Tibial nerve (tissue), 4 donors: ENCODE measurements around the gene CPT1B. TPM values are rescaled to one million over a fixed set of nuclear protein-coding genes. Genes with fewer than 3 reads are reported as not detected.

Experiments used
- DNase-seq, 2 donors: peaks; one replicate each; pipeline ENCODE4 v3.0.0-alpha.2; 2019; ENCODE audit warnings: low spot score in 2 of 2
- H3K27ac ChIP-seq, 4 donors: fragments of 200-600 bp; sonication (generic) in 3 of 4; one replicate each; pipeline ENCODE4 v1.5.1; 2017 to 2019; ENCODE audit warnings: mild to moderate bottlenecking in 1 of 4
- H3K27me3 ChIP-seq, 2 donors: fragments of 200-600 bp; sonication (generic) in 1 of 2; one replicate each; pipeline versions ENCODE4 v1.5.1 to v1.6.0; 2017 to 2019
- H3K36me3 ChIP-seq, 3 donors: fragments of 200-600 bp; sonication (generic); one replicate each; pipeline ENCODE4 v1.5.1; 2018 to 2019
- H3K4me1 ChIP-seq, 4 donors: fragments of 200-600 bp; sonication (generic) in 3 of 4; one replicate each; pipeline ENCODE4 v1.5.1; 2017 to 2019
- H3K4me3 ChIP-seq, 4 donors: fragments of 200-600 bp; sonication (generic) in 3 of 4; one replicate each; pipeline ENCODE4 v1.5.1; 2017 to 2019; ENCODE audit warnings: mild to moderate bottlenecking in 1 of 4, moderate library complexity in 1 of 4
- H3K9me3 ChIP-seq, 4 donors: fragments of 200-600 bp; sonication (generic) in 3 of 4; one replicate each; pipeline ENCODE4 v1.5.1; 2017 to 2019
- EP300 ChIP-seq, 2 donors: sonication (generic); formaldehyde crosslinking; IDR thresholded peaks; one replicate each; pipeline ENCODE4 v1.6.1; 2017; ENCODE audit warnings: antibody characterized with exemption in 2 of 2, mild to moderate bottlenecking in 1 of 2
- POLR2A ChIP-seq, 2 donors: fragments of 450-650 bp; IDR thresholded peaks; one replicate each; pipeline ENCODE4 v1.6.1; 2017; ENCODE audit warnings: antibody characterized with exemption in 2 of 2, mild to moderate bottlenecking in 2 of 2, moderate library complexity in 2 of 2
- WGBS, 2 donors: methylation state at CpG; one replicate each; pipeline ENCODE4 v1.1.5; 2018; 5-methylcytosine and 5-hydroxymethylcytosine counted together
- total RNA-seq, 4 donors: library from RNA; depleted of rRNA; stranded (reverse); fragments of >200 nt; gene quantifications; one replicate each; pipeline ENCODE4 v1.1.0, GENCODE V29; 2016
- TF ChIP-seq, protein P1 (sequence below), 5 experiments: fragments of 200-600 bp in 3 of 5; fragments of 450-650 bp in 2 of 5; sonication (generic) in 3 of 5; IDR thresholded peaks; one replicate each; pipeline ENCODE4 v1.5.1; 2016 to 2019; ENCODE audit warnings: antibody characterized with exemption in 5 of 5, mild to moderate bottlenecking in 3 of 5, moderate library complexity in 2 of 5

CPT1B gene
- total RNA-seq, 4 donors from 2014 or later, result 7.2 to 22.6 (median 15.1) TPM

DNA sequence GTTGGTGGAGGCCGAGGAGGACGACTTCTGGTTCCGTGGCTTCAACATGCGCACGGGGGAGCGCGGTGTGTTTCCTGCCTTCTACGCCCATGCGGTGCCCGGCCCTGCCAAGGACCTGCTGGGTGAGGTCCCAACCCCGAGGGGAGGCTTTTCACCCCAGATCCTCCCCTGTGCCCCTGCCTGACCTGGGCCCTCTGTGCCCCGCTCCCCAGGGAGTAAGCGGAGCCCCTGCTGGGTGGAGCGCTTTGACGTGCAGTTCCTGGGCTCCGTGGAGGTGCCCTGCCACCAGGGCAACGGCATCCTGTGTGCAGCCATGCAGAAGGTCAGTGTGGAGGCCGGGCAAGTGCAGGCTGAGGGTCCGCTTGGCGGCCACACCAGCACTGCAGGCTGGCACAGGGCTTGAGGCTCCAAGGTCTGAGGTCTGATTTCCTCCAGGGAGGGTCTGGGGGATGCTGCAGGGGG is 27.4 kb upstream of the CPT1B start:
- Histone ChIP-seq H3K4me3 (no peak overlapping the region), H3K36me3 (peaks cover 0 to 29% (median 0%) of the 10 kb centered on the region in 3 donors), H3K4me1 (peaks cover 0 to 13% (median 1%) of the 10 kb centered on the region in 4 donors), H3K27ac (no peak overlapping the region), H3K27me3 (peaks cover 0 to 70% of the 10 kb centered on the region in 2 donors), H3K9me3 (no peaks in the 10 kb centered on the region)
- 79 to 91% methylated on average over 14 of the region's 20 CpGs for WGBS, 2 donors
- DNase-seq, result no peak
- no peak for TF ChIP-seq POLR2A (IDR thresholded peaks at IDR 0.05)
- no peak for TF ChIP-seq EP300 (IDR thresholded peaks at IDR 0.05)
- TF ChIP-seq, protein P1, sequence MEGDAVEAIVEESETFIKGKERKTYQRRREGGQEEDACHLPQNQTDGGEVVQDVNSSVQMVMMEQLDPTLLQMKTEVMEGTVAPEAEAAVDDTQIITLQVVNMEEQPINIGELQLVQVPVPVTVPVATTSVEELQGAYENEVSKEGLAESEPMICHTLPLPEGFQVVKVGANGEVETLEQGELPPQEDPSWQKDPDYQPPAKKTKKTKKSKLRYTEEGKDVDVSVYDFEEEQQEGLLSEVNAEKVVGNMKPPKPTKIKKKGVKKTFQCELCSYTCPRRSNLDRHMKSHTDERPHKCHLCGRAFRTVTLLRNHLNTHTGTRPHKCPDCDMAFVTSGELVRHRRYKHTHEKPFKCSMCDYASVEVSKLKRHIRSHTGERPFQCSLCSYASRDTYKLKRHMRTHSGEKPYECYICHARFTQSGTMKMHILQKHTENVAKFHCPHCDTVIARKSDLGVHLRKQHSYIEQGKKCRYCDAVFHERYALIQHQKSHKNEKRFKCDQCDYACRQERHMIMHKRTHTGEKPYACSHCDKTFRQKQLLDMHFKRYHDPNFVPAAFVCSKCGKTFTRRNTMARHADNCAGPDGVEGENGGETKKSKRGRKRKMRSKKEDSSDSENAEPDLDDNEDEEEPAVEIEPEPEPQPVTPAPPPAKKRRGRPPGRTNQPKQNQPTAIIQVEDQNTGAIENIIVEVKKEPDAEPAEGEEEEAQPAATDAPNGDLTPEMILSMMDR (IDR thresholded peaks at IDR 0.05), result no peak

GRCh38 chr22:50605002-50605612 is 26.9 kb upstream of the CPT1B start:
- peaks cover 0 to 70% of the 10 kb centered on the region in 2 donors for H3K27me3 ChIP-seq
- 75 to 88% methylated on average over 17 to 23 of the region's 23 CpGs for WGBS, 2 donors
- peaks cover 0 to 29% (median 0%) of the 10 kb centered on the region in 3 donors for H3K36me3 ChIP-seq
- TF ChIP-seq EP300 (IDR thresholded peaks at IDR 0.05) (no peak), POLR2A (IDR thresholded peaks at IDR 0.05) (no peak)
- TF ChIP-seq, protein P1 (IDR thresholded peaks at IDR 0.05), result no peak
- H3K27ac ChIP-seq, result no peak overlapping the region
- no peaks in the 10 kb centered on the region for H3K9me3 ChIP-seq
- peaks cover 0 to 17% (median 1%) of the 10 kb centered on the region in 4 donors for H3K4me1 ChIP-seq
- DNase-seq, result no peak
- no peak overlapping the region for H3K4me3 ChIP-seq

GRCh38 chr22:50604256-50605001 is 26.2 kb upstream of the CPT1B start:
- Histone ChIP-seq H3K4me1 (peaks cover 0 to 23% (median 1%) of the 10 kb centered on the region in 4 donors), H3K27ac (no peak overlapping the region), H3K4me3 (no peak overlapping the region), H3K36me3 (peaks cover 0 to 29% (median 0%) of the 10 kb centered on the region in 3 donors), H3K9me3 (no peaks in the 10 kb centered on the region), H3K27me3 (peaks cover 0 to 72% of the 10 kb centered on the region in 2 donors)
- DNase-seq, result no peak
- 63 to 68% methylated on average over 55 to 61 of the region's 103 CpGs for WGBS, 2 donors
- TF ChIP-seq, protein P1 (IDR thresholded peaks at IDR 0.05), result no peak
- TF ChIP-seq POLR2A (IDR thresholded peaks at IDR 0.05) (no peak), EP300 (IDR thresholded peaks at IDR 0.05) (no peak)

DNA sequence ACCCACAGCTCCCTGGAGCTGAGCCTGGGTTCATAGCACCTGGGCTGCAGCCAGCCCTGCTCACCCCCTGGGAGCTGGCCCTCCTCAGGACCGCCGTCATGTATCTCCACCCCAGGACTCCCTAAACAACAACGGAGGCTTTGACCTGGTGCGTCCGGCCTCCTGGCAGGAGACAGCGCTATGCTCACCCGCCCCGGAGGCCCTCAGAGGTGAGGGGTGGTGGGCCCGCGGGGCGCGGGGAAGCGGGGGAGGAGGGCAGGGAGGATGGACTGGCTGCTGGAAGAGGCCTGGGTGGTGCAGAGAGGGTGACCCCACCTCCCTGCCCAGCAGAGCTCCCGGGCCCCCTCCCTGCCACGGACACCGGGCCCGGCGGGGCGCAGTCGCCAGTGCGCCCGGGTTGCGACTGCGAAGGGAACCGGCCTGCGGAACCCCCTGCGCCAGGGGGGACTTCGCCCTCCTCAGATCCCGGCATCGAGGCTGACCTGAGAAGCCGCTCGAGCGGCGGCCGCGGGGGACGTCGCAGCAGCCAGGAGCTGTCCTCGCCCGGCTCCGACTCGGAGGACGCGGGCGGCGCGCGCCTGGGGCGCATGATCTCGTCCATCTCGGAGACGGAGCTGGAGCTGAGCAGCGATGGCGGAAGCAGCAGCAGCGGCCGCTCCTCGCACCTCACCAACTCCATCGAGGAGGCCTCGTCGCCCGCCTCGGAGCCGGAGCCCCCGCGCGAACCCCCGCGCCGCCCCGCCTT is 25.5 kb upstream of the CPT1B start:
- no peak overlapping the region for H3K4me3 ChIP-seq
- H3K36me3 ChIP-seq, result peaks cover 0 to 29% (median 0%) of the 10 kb centered on the region in 3 donors
- H3K4me1 ChIP-seq, result peaks cover 0 to 23% (median 1%) of the 10 kb centered on the region in 4 donors
- peaks cover 0 to 78% of the 10 kb centered on the region in 2 donors for H3K27me3 ChIP-seq
- no peak for TF ChIP-seq EP300 (IDR thresholded peaks at IDR 0.05)
- TF ChIP-seq, protein P1 (IDR thresholded peaks at IDR 0.05), result no peak
- no peak for TF ChIP-seq POLR2A (IDR thresholded peaks at IDR 0.05)
- no peak for DNase-seq
- no peaks in the 10 kb centered on the region for H3K9me3 ChIP-seq
- WGBS, 2 donors, result 14 to 23% methylated on average over 23 to 33 of the region's 70 CpGs
- H3K27ac ChIP-seq, result no peak overlapping the region
